Lung (tissue), 12 donors: Measurements from ENCODE around the gene BEAN1. TPM values are rescaled to one million over a fixed set of nuclear protein-coding genes. Genes with fewer than 3 reads are reported as not detected.
A peak's percentile ranks its signal among the peaks of the same experiment; 100 is the strongest.

Source experiments
- ATAC-seq: fragments of 200-7000 bp; cut with Tn5 transposase; one replicate; pipeline ENCODE4 v1.9.1; 2020; ENCODE audit warnings: moderate number of reproducible peaks; ENCODE audit not compliant: insufficient read depth, low FRiP score
- DNase-seq, 3 donors: peaks; one replicate each; pipeline ENCODE4 v3.0.0-alpha.2; 2013 to 2017
- H3K27ac ChIP-seq, 2 donors: one replicate each; pipeline ENCODE4 v1.5.1; 2013; ENCODE audit warnings: mild to moderate bottlenecking in 2 of 2, moderate library complexity in 2 of 2, control low read depth in 1 of 2, inconsistent platforms in 1 of 2, low read depth in 1 of 2, low read length in 1 of 2
- H3K27me3 ChIP-seq, 3 donors: one replicate each; pipeline ENCODE4 v1.5.1; 2013; ENCODE audit warnings: low read length in 2 of 3; ENCODE audit not compliant: control insufficient read depth in 3 of 3, insufficient read depth in 3 of 3
- H3K36me3 ChIP-seq, 4 donors: one replicate each; pipeline ENCODE4 v1.5.1; 2013; ENCODE audit warnings: low read length in 4 of 4, mild to moderate bottlenecking in 1 of 4, moderate library complexity in 1 of 4; ENCODE audit not compliant: control insufficient read depth in 4 of 4, insufficient read depth in 4 of 4
- H3K4me1 ChIP-seq, 5 donors: one replicate each; pipeline ENCODE4 v1.5.1; 2013; ENCODE audit warnings: low read length in 5 of 5, mild to moderate bottlenecking in 2 of 5, moderate library complexity in 1 of 5; ENCODE audit not compliant: control insufficient read depth in 5 of 5, insufficient read depth in 5 of 5
- H3K4me3 ChIP-seq: one replicate; pipeline ENCODE4 v1.5.1; 2013; ENCODE audit warnings: mild to moderate bottlenecking, control low read depth, moderate library complexity
- H3K9ac ChIP-seq, 2 donors: one replicate each; pipeline ENCODE4 v1.5.1; 2013; ENCODE audit warnings: low read length in 2 of 2, control low read depth in 1 of 2; ENCODE audit not compliant: insufficient read depth in 1 of 2
- H3K9me3 ChIP-seq, 4 donors: one replicate each; pipeline ENCODE4 v1.5.1; 2013; ENCODE audit warnings: low read length in 3 of 4, mild to moderate bottlenecking in 1 of 4, moderate library complexity in 1 of 4; ENCODE audit not compliant: control insufficient read depth in 4 of 4, insufficient read depth in 3 of 4
- CTCF ChIP-seq: IDR thresholded peaks from 2 replicates; pipeline ENCODE4 v1.5.1; 2012; ENCODE audit warnings: mild to moderate bottlenecking; ENCODE audit errors: control extremely low read depth, extremely low read depth
- WGBS, 2 donors: extraction: QIAGEN DNeasy Blood & Tissue Kit; methylation state at CpG; one replicate each; pipeline ENCODE4 v1.1.7; 2013; 5-methylcytosine and 5-hydroxymethylcytosine counted together
- polyA plus RNA-seq, 2 donors: library from polyadenylated mRNA; stranded (reverse); fragments of 200-250 nt; gene quantifications; one replicate each; pipeline ENCODE4 v1.2.1, GENCODE V29; 2013
- total RNA-seq, 2 donors: library from RNA; depleted of rRNA in 1 of 2; stranded (reverse); fragments of >200 nt in 1 of 2; gene quantifications; one replicate each; pipeline ENCODE4 v1.2.1, GENCODE V29; 2014 to 2021
- donor health status: control.
- donor health status: control.
- donor health status: Bipolar disorder and iron deficiency.
- donor health status: healthy.
- donor health status: DM: yes; HTN: yes; CAD: no.

BEAN1 gene
- total and polyA plus RNA-seq, 4 donors, result 0.16 to 3.2 (median 0.25) TPM

GRCh38 chr16:66521252-66521713, 94.2 kb downstream of the BEAN1 start:
- Histone ChIP-seq H3K9ac (no peak overlapping the region), H3K4me1 (peaks cover 9 to 37% (median 13%) of the 10 kb centered on the region in 5 donors), H3K27ac (peak overlapping the region in 1 of 2 donors; percentile 72), H3K9me3 (no peaks in the 10 kb centered on the region), H3K27me3 (no peaks in the 10 kb centered on the region), H3K36me3 (peaks cover 0 to 14% (median 9%) of the 10 kb centered on the region in 4 donors), H3K4me3 (no peak overlapping the region)
- ATAC-seq (no peak), DNase-seq (no peak)
- WGBS, 2 donors, result 68 to 83% methylated on average over 5 of the region's 5 CpGs
- TF ChIP-seq CTCF, result no peak

- Histone ChIP-seq H3K4me3 (no peak overlapping the region), H3K36me3 (peaks cover 0 to 16% (median 6%) of the 10 kb centered on the region in 4 donors), H3K27ac (peak overlapping the region in 1 of 2 donors; percentile 72), H3K9me3 (no peaks in the 10 kb centered on the region), H3K4me1 (peaks cover 4 to 34% (median 8%) of the 10 kb centered on the region in 5 donors), H3K9ac (no peak overlapping the region), H3K27me3 (no peaks in the 10 kb centered on the region)
- 39 to 59% methylated on average over 17 of the region's 17 CpGs for WGBS, 2 donors
- TF ChIP-seq CTCF, result no peak
- ATAC-seq, result peak; percentile 49
- DNase-seq, result peak in 2 of 3 donors; percentile 25 to 50
Observed at GRCh38 chr16:66521951-66522771, 95.1 kb downstream of the BEAN1 start.

GRCh38 chr16:66522816-66523590, 95.9 kb downstream of the BEAN1 start:
- no peak overlapping the region for H3K4me3 ChIP-seq
- no peaks in the 10 kb centered on the region for H3K9me3 ChIP-seq
- peak overlapping the region in 1 of 2 donors; percentile 58 for H3K27ac ChIP-seq
- no peak for ATAC-seq
- DNase-seq, result no peak
- WGBS, 2 donors, result 62 to 79% methylated on average over 11 of the region's 11 CpGs
- H3K9ac ChIP-seq, result no peak overlapping the region
- H3K4me1 ChIP-seq, result peaks cover 0 to 28% (median under 1%) of the 10 kb centered on the region in 5 donors
- no peak for TF ChIP-seq CTCF
- H3K36me3 ChIP-seq, result peaks cover 0 to 21% (median 5%) of the 10 kb centered on the region in 4 donors
- H3K27me3 ChIP-seq, result no peaks in the 10 kb centered on the region
